HG03432 (cell line): ENCODE data around the gene SPOP.
"Not testable (repeated sequence)": the region's sequence is repeated elsewhere in the genome, so short reads cannot be mapped to it uniquely, and the experiment has no call there.

Source experiments
- ATAC-seq: cut with Tn5 transposase; IDR thresholded peaks from one replicate; pipeline ENCODE4 v1.9.1; 2021; ENCODE audit warnings: mild to moderate bottlenecking, moderate library complexity; ENCODE audit not compliant: unreplicated experiment

The SPOP gene

GRCh38 chr17:49677933-49678847 is at the start of gene SPOP:
TSS of gene SPOP (minus strand) at chr17:49678097. CDS start at chr17:49622810, 55,287 bp downstream.
- peak; percentile 78 for ATAC-seq

DNA sequence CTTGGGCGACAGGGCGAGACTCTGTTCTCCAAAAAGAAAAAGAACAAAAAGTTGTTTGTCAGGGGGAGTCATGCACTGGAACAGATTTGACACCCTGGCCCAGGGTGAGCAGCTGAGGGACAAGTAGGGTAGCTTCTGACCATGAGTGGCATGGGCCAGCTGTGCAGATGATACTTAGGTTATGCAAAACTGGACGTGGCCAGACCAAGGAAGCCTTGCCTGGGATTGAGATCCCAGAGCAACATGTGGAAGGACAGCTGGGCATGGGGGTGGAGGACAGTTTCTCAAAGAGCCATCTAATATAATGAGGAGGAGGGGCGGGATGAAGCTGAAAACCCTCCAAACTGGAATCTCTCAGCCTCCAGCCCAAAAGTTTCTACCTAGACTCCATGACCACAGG is 49.5 kb upstream of the SPOP start:
- no peak for ATAC-seq

GRCh38 chr17:49725452-49726130 is 47.7 kb upstream of the SPOP start:
- ATAC-seq: no peak

GRCh38 chr17:49724552-49724951 is 46.7 kb upstream of the SPOP start:
- ATAC-seq: not testable (repeated sequence)

- no peak for ATAC-seq
Measured at GRCh38 chr17:49723423-49723822, 45.5 kb upstream of the SPOP start.

DNA sequence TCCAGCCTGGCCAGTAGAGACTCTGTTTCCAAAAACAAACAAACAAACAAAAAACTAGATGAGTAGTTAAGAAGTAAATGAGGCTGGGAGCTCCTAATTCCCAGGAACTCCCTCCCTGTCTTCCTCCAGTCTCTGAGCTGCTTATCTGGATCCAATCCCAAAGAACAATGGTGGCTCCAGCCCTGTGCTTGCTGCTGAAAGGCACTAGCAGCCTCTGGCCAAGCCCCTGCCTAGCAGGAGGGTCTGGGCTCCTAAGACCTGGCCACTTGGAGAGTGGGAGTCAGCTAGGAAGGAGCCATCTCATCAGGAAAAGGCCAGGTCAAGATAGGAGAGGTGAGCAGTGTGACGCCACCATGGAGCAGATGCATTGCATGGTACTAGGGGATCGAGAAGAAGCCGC is 44.2 kb upstream of the SPOP start:
- no peak for ATAC-seq

DNA sequence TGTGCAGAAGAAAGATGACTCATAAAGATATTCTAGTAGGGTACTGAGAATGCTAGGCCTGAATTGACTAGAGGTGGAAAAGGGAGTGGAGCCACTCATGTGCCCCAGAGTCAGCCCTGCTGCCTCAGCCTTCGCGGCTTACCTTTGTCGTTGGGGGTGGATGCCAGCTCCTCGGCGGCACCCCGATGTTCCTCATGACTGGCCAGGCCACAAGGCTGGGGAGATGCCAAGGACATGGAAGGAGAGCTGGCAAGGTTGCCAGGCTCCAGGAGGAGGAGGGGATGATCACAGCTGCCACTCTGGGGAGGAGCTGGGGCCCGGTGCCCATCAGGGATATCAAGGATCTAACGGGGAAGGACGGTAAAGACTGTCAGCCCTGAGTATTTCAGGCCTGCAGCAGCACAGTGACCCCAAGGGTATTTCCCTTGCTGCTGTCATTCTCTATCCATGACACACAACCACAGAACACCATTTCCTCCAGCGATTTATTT is 39.5 kb upstream of the SPOP start:
- no peak for ATAC-seq

DNA sequence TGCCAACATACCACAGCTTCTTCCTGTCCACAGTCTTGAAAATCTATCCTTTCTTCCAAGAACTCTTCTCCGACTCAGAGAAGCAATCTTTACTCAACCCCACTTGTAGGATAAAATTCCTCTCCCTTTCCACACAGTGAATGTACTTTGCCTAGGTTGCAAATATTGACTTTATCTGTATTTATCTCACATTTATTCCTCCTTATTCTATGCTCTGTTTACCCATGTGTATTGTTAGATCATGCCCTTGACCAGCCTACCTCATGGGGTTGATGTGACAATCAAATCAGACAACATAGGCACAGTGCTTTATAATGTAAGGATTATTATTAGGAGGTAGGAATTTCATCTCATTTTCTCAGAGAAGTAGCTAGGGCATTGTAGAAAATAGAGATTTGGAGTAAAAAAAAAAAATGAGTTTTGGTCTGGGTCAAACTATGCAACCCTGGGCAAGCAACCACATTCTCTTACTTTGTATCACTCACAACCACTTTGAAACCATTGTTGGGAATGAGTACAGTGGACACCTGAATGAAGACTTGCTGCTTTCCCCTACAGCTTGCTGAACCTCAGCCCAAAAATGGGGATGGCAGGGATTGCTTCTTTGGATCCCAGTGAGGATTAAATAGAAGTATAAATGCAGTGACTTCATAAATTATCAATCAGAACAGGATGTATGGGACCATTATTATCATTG is 38.9 kb upstream of the SPOP start:
- no peak for ATAC-seq

DNA sequence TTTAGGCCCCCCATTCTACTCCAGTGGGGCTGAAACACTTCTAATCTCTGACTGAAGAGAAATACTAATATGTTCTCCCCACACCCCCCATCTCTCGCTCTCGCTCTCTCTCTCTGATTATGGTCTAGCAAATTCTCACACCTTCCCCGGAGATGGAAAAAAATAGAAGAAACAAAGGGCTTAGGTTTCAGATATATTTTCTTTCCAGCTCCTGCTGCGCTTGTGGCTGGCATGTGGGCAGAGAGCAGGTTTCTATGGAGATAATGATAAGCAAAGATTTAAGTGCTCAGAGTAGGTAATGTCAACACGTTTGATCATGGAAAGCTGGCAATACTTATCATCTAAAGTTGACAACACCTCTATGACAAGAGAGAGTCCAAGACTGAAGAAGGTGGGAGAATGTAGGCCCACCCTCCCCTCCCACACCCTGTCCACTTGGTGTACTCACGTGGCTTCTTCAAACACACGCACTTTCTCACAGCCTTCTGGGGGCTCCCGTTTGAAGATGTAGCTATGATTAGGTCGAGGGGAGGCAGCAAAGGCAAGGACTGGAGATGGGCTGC is 37.9 kb upstream of the SPOP start:
- ATAC-seq: no peak

- no peak for ATAC-seq
Measured at GRCh38 chr17:49715216-49715615, 37.3 kb upstream of the SPOP start.

DNA sequence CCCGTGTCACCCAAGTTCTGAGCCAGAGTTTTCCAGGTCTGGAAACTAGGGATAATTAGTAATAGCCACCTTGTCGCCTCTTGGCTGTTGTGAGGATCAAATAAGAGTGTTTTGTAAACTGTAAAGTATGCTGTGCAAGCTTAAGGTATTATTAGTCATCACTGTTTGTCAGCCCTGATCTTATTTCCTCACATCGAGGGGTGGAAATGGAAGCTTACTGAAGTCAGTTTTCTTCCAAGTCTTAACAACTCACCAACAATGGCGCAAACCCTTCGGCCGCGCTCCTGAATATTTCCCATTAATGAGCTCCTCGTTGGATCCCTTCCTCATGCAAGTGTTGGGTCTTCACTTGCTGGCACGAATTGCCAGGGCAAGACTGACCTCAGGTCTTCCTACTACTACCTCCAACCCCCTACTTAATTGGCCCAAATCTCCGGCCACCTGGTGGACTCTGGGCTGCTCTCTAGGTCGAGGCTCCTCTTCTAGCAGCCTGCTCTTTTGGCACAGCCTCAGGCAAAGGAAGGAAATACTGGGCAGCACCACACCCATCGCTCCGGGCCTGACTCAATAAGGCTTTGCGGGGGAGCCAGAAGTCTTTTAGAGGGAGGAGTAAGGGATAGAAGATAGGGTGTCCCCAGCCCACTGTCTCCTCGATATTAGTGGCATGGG is 30.8 kb upstream of the SPOP start:
- no peak for ATAC-seq

GRCh38 chr17:49707608-49708514 is 30.0 kb upstream of the SPOP start, which contains the start of gene SLC35B1:
TSS of gene SLC35B1 (minus strand) at chr17:49707964. CDS start at chr17:49707833, 131 bp downstream.
- peak; percentile 86 for ATAC-seq

GRCh38 chr17:49707246-49707607 is 29.3 kb upstream of the SPOP start:
- no peak for ATAC-seq

DNA sequence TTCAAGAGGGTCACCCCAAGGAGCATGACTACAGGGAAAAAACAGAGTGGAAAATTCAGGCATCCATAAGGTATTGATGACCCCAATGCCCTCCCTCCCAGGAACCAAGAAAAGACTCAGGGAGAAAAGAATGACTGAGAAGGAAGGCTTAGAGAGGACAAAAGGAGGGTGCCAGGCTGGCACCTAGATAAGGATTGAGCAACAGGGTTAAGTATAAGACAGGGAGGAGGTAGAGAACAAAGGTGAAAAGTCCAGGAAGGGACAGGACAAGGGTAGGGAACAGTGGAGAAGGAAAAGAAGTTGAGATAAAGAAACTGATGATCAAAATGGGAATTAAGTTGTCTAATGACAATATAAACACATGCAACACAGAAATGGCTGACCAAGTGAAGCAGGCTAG is 27.4 kb upstream of the SPOP start:
- no peak for ATAC-seq

DNA sequence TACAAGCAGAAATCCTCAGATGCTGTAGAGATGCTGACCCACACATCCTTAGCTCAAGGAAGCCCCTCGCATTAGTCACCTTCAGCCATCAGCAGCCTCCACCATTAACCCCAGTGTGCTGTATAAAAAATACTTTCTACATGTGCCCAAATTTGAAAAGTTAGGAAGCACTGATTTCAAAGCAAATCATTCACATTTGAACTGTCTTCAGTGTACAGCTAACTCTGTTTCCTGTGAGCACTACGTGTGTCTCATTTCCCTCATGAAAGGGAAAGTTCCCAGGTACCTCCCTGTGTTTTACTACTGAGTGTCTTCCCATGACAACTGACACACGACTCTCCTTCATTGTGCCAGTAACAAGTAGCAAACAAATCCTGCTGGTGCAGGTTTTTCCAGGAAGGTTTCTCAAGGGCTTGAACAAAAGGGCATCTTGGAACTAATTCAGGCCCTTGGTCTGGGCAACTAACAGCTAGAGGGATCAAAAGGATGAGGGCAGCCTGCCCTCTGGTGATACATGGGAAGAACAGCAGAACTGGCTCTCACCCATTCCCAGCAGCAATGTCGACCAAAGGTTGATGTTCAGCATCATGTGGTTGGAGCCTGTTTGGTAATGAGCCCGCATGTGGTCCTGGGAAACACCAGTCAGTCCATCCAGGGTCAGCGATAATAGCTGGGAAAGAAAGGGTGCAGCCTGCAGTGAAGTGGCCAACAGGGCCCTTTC is 25.8 kb upstream of the SPOP start:
- ATAC-seq: no peak

GRCh38 chr17:49700960-49701359 is 23.1 kb upstream of the SPOP start:
- no peak for ATAC-seq

GRCh38 chr17:49699966-49700575 is 22.2 kb upstream of the SPOP start:
- no peak for ATAC-seq

DNA sequence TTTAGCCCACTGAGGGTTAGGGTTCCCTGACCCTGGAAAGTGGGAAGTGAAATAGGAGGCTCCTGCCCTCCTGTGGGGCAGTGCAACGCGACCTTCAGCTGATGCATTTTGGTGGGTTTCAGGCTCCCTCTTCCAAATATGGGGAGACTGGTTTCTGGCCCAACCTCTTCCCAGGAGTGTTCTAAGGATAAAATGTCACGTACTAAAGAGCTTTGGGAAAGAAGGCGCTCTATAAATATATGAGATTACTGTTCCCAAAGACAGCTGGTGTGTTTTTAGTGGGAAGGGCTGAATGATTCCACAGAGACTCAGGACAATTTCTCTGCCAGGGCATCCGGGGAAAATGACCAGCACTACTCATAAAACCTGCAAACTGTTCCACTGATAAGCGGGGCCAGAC is 20.1 kb upstream of the SPOP start:
- ATAC-seq: no peak
